ENCODE data around the gene CERK.
"Not testable (repeated sequence)": the region's sequence is repeated elsewhere in the genome, so short reads cannot be mapped to it uniquely, and the experiment has no call there.

Gene CERK

GRCh38 chr22:46737976-46738646, at the start of gene CERK:
CERK (minus strand) TSS chr22:46738252; CDS start chr22:46738148, 104 bp downstream.
- in situ Hi-C loops (cut with MboI; ENCODE audit: low sequenced_read_pairs) = no loop called here

- in situ Hi-C loops (cut with MboI; ENCODE audit: low sequenced_read_pairs) = no loop called here
Observed at GRCh38 chr22:46783721-46784120, 45.7 kb upstream of the CERK start.

DNA sequence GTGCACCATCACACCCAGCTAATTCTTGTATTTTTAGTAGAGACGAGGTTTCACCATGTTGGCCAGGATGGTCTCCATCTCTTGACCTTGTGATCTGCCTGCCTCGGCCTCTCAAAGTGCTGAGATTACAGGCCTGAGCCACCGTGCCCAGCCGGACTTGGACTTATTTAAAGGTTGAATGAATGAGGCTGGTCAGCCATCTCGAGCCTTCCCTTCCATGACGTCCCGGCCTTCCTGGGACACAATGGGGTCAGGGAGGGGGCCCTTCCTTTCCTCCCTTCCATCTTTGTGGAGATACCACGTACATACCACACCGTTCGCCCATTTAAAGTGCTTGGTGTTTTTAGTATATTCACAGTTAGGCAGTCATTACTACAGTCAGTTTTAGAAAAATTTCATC, 44.1 kb upstream of the CERK start:
- in situ Hi-C loops (cut with MboI; ENCODE audit: low sequenced_read_pairs) = not testable (repeated sequence)

DNA sequence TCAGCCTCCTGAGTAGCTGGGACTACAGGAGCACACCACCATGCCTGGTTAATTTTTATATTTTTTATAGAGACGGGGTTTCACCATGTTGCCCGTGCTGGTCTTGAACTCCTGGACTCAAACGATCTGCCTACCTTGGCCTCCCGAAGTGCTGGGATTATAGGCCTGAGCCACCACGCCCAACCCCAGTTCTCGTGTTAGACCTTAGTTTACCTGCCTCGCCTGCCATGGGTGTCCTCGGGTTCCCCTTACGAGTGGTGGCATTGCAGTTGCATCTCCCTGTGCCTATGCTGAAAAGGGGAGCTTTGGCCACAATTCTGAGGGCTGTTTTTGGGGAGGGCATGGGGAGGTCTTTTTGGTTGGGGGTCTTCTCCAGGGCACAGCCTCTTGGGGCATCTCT, 43.2 kb upstream of the CERK start:
- in situ Hi-C loops (cut with MboI; ENCODE audit: low sequenced_read_pairs) = no loop called here

GRCh38 chr22:46780453-46780852, 42.4 kb upstream of the CERK start:
- in situ Hi-C loops (cut with MboI; ENCODE audit: low sequenced_read_pairs) = no loop called here

GRCh38 chr22:46779651-46780050, 41.6 kb upstream of the CERK start:
- in situ Hi-C loops (cut with MboI; ENCODE audit: low sequenced_read_pairs) = no loop called here

GRCh38 chr22:46779023-46779422, 41.0 kb upstream of the CERK start:
- in situ Hi-C loops (cut with MboI; ENCODE audit: low sequenced_read_pairs) = no loop called here

- in situ Hi-C loops (cut with MboI; ENCODE audit: low sequenced_read_pairs) = no loop called here
Observed at GRCh38 chr22:46777609-46777970, 39.5 kb upstream of the CERK start.

DNA sequence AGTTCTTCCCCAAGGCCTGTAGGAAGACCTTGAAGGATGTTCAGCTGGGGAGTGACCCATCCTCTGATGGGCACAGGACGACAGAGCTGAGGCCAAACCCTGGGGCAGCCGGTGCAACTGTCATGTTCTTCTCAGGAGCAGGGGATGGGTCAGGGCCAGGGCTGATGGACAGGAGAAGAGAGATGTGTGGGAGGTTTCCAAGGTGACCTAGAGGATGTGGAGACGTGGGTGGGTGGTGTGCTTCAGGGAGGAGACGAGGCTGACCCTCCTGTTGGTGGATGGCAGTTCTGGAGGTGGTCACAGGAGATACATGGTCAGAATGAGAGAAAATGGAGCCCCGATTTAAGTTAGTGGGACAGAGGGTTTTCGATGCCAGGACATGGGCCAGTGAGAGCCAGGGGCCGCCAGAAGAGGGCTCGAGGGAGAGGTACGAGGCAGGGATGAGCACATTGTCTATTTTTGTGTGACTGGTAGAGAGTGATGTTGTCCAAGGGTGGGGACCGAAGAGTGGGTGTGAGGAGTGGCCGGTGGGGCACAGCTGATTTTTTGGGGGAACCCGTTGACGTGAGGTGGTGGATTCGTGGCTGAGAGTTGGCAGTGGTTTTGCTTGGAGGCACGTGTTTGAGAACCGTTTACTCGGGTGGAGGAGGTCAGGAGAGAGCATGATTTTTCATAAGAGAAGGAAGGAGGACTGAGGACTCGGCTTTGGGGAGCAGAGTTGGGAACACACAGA, 39.0 kb upstream of the CERK start:
- in situ Hi-C loops (cut with MboI; ENCODE audit: low sequenced_read_pairs) = no loop called here

DNA sequence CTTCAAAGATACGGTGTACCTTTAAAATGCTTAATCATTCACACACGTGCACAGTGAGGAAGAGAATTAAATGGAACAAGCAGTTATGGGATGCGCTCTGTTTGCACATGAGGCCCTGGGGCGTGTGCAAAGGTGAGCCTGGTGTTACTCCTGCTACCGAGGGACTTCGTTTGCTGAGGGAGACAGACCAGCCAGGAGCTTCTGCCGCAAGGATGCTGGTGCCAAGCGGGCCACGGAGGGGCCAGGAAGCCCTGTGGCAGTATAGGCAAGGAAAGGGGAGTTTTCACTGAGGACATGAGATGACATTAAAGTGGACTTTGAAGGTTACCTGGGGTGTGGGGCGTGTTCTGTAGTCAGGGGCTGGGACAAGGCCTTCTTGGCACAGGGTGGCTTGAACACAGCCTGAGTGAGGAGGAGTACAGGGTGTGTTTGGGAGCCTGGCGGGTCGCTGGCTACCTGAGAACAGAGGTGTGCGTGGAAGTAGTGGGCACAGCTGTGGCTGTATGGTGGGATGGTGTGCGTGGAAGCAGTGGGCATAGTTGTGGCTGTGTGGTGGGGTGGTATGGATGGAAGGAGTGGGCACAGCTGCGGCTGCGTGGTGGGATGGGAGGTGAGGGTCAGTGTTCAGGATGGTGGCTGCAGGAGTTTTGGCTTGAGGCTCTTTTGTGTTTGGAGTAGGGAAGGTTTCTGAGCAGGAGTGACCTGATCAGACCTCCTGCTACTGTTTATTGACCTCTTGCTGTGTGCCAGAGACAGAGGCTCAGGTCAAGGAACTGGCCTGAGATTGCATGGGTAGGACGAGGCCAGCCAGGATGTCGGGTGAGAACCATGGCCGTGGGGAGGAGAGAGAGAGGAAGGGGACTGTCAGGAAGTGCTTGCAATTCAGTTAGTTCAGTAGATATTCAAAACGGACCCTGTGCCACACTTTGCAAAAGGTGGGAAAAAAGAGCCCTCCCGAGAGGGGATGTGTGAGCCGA, 38.1 kb upstream of the CERK start:
- in situ Hi-C loops (cut with MboI; ENCODE audit: low sequenced_read_pairs) = no loop called here

GRCh38 chr22:46774980-46775849, 37.2 kb upstream of the CERK start:
- in situ Hi-C loops (cut with MboI; ENCODE audit: low sequenced_read_pairs) = no loop called here

GRCh38 chr22:46774253-46774979, 36.4 kb upstream of the CERK start:
- in situ Hi-C loops (cut with MboI; ENCODE audit: low sequenced_read_pairs) = no loop called here

GRCh38 chr22:46773076-46773475, 35.0 kb upstream of the CERK start:
- in situ Hi-C loops (cut with MboI; ENCODE audit: low sequenced_read_pairs) = no loop called here

GRCh38 chr22:46770726-46771125, 32.7 kb upstream of the CERK start:
- in situ Hi-C loops (cut with MboI; ENCODE audit: low sequenced_read_pairs) = no loop called here

GRCh38 chr22:46770151-46770641, 32.1 kb upstream of the CERK start:
- in situ Hi-C loops (cut with MboI; ENCODE audit: low sequenced_read_pairs) = no loop called here

DNA sequence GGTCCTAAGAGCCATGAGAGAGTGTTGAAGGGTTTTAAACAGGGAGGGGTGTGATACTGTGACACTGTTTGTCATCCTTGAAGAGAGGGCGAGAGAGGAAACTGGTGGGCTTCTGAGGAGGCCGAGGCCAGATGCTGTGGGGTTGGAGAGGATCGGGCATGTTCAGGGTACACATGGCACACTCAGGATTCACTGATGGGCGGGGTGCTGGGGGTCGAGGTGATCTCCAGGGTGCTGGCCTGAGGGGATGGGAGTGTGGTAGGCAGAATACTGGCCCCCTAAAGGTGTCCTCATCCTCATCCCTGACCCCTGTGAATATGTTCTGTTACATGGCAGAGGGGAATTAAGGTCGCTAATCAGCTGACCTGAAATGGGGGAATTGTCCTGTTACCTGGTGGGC, 31.7 kb upstream of the CERK start:
- in situ Hi-C loops (cut with MboI; ENCODE audit: low sequenced_read_pairs) = no loop called here

- in situ Hi-C loops (cut with MboI; ENCODE audit: low sequenced_read_pairs) = no loop called here
Observed at GRCh38 chr22:46769191-46769675, 31.2 kb upstream of the CERK start.

DNA sequence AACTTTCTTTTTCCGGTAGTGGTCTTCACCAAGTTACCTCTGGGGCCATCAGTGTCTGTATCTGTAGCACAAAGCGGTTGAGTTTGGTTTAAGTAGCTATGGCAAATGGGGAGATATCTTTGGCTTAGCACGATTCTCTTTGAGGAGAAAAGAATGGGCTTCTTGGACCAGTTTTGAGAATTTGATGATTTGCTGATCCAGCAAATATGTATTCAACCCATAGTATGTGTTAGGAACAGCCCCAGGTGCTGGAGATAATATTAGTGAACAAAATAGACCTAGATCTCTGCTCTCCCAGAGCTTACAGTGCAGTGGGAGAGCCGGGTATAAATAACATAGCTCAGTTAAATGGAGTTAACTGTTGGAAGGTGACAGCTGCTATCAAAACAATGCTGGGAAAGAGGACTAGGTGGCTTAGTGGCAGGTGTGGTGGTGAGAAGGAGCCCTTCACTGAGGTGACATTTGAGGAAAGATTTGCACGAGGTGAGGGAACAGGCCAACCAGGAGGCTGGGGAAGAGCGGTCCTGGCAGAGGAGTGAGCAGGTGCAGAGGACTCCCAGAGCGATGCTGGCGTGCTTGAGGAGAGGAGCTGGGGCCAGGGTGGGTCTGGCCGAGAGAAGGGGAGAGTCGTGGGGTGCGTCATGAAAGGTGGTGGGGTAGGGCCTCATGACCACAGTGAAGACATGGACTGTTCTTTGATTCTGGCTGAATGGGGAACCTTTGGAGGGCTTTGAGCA, 29.4 kb upstream of the CERK start:
- in situ Hi-C loops (cut with MboI; ENCODE audit: low sequenced_read_pairs) = no loop called here

DNA sequence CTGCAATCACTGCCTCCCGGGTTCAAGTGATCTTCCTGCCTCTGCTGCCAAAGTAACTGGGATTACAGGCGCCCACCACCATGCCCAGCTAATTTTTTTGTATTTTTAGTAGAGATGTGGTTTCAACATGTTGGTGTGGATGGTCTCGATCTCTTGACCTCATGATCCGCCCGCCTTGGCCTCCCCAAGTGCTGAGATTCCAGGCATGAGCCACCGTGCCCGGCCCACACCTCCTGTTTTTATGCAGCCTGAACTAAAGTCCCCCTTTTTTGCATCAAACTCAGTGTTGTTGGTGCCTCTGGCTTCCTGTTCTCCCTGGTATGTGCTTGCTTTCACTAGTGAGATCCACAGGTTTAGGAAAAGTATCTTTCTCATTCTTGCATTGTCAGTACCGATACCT, 28.6 kb upstream of the CERK start:
- in situ Hi-C loops (cut with MboI; ENCODE audit: low sequenced_read_pairs) = no loop called here
